ENCODE data around the gene PNKP. TPM values are rescaled to one million over a fixed set of nuclear protein-coding genes. Genes with fewer than 3 reads are reported as not detected.

The PNKP gene
- total RNA-seq, 1 donor from 2014 or later, result 76.4 TPM

DNA sequence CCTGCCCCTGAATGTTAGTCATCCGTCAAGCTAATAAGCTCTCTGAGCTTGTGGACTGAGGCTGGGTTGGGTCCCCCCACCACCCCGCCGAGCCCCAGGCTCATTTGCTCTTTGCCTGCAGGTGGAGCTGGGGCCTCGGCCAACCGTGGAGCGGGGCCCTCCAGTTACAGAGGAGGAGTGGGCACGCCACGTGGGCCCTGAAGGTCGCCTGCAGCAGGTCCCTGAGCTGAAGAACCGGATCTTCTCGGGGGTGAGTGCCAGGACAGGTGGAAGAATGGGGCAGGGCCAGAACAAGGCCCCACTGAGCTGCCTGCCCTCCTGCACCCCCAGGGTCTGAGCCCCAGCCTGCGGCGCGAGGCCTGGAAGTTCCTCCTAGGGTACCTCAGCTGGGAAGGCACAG, 15.3 kb upstream of the PNKP start:
- Mint-ChIP-seq H3K27me3 (ENCODE audit: unreplicated experiment) (no peaks in the 10 kb centered on the region), H3K4me3 (ENCODE audit: unreplicated experiment) (no peak overlapping the region), H3K4me1 (ENCODE audit: unreplicated experiment) (peaks cover 13% of the 10 kb centered on the region), H3K9me3 (ENCODE audit: unreplicated experiment) (no peaks in the 10 kb centered on the region), H3K36me3 (ENCODE audit: unreplicated experiment) (peaks cover 46% of the 10 kb centered on the region), H3K27ac (ENCODE audit: unreplicated experiment) (no peak overlapping the region)
- no peak for DNase-seq (ENCODE audit: extremely low spot score, unreplicated experiment)
- TF ChIP-seq CTCF (IDR thresholded peaks at IDR 0.05), result no peak

GRCh38 chr19:49881672-49882394, 14.5 kb upstream of the PNKP start:
- H3K36me3 Mint-ChIP-seq (ENCODE audit: unreplicated experiment), result peaks cover 46% of the 10 kb centered on the region

DNA sequence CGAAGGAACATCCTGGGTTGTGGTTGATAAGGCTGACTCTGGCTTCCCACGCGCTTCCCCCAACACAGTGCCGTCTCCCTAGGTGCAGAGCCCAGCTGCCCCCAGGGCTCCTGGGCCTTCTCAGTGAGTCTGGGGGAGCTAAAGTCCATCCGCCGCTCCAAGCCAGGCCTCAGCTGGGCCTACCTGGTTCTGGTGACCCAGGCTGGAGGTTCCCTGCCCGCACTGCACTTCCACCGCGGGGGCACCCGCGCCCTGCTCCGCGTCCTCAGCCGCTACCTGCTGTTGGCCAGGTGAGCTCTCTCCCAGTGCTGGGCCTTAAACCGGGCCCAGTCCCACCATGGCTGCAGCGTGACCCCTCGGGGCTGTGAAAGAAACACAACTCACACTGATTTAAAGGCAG, 13.8 kb upstream of the PNKP start:
- Mint-ChIP-seq H3K4me1 (ENCODE audit: unreplicated experiment) (peaks cover 13% of the 10 kb centered on the region), H3K4me3 (ENCODE audit: unreplicated experiment) (no peak overlapping the region), H3K27me3 (ENCODE audit: unreplicated experiment) (no peaks in the 10 kb centered on the region), H3K9me3 (ENCODE audit: unreplicated experiment) (no peaks in the 10 kb centered on the region), H3K27ac (ENCODE audit: unreplicated experiment) (no peak overlapping the region), H3K36me3 (ENCODE audit: unreplicated experiment) (peaks cover 46% of the 10 kb centered on the region)
- no peak for DNase-seq (ENCODE audit: extremely low spot score, unreplicated experiment)
- TF ChIP-seq CTCF (IDR thresholded peaks at IDR 0.05), result no peak

More at GRCh38 chr19:49881672-49882394, 14.5 kb upstream of the PNKP start:
- no peak for DNase-seq (ENCODE audit: extremely low spot score, unreplicated experiment)
- Mint-ChIP-seq H3K9me3 (ENCODE audit: unreplicated experiment) (no peaks in the 10 kb centered on the region), H3K27ac (ENCODE audit: unreplicated experiment) (no peak overlapping the region), H3K4me3 (ENCODE audit: unreplicated experiment) (no peak overlapping the region), H3K27me3 (ENCODE audit: unreplicated experiment) (no peaks in the 10 kb centered on the region), H3K4me1 (ENCODE audit: unreplicated experiment) (peaks cover 13% of the 10 kb centered on the region)
- TF ChIP-seq CTCF (IDR thresholded peaks at IDR 0.05), result no peak

DNA sequence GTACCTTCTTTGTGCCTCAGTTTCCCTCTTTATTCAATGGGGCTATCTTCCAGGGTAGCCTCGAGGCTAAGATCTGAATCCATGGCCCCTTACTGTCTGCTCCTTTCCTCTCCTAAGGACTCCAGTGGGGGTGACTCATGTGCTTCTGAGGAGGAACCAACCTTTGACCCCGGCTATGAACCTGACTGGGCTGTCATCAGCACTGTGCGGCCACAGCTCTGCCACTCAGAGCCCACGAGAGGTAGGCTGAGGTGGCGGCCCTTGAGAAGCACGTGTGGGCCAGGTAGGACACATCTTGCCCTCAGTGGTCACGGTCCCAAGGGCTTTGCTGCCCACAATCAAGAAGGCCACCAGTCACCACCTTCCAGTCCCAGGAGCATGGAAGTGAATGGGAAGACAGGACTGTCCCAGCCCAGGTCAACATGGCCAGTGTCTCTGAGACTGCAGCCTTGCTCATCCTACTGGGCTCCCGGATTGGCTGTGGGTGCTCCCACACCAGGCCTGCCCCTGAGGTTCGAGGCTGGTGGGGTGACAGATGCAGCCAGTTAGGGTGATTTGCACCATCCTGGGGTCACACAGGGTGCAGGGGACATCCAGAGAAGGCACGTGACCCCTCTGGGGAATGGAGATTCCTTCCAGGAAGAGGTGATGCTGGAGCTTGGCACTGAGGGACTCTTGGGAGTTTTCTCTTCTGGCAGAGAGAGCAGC, 12.9 kb upstream of the PNKP start:
- no peaks in the 10 kb centered on the region for H3K9me3 Mint-ChIP-seq (ENCODE audit: unreplicated experiment)
- H3K27me3 Mint-ChIP-seq (ENCODE audit: unreplicated experiment), result no peaks in the 10 kb centered on the region
- H3K4me1 Mint-ChIP-seq (ENCODE audit: unreplicated experiment), result peaks cover 19% of the 10 kb centered on the region
- no peak for TF ChIP-seq CTCF (IDR thresholded peaks at IDR 0.05)
- peaks cover 46% of the 10 kb centered on the region for H3K36me3 Mint-ChIP-seq (ENCODE audit: unreplicated experiment)
- no peak overlapping the region for H3K27ac Mint-ChIP-seq (ENCODE audit: unreplicated experiment)
- DNase-seq (ENCODE audit: extremely low spot score, unreplicated experiment), result no peak
- H3K4me3 Mint-ChIP-seq (ENCODE audit: unreplicated experiment), result no peak overlapping the region

DNA sequence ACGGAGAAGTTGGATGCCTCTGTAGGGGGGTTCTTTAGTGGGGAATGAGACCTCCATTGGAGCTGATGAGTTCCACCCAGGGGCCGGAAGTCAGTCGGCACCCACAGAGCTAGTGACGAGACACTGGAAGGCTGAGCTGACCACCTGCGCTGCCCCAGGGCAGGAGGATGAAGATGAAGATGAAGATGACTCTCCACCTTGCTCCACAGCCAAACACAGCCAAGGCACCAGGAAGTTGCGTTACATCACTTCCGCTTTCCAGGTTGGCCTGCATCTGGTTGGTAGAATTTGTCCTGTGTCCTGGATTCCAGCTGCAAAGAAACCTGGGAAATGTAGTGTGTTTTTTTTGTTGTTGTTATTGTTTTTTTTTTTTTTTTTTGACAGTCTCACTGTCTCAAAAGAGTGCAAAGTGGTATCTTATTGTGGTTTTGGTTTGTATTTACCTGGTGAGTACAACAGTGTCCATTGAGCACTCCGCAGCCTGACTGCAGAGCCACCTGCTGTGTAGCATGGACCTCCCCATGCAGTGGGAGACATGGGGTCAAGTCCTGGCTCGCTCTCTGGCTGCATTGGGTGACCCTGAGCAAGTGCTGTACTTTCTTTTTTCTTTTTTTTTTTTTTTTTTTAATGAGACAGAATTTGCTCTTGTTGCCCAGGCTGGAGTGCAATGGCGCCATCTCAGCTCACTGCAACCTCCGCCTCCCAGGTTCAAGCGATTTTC, 12.0 kb upstream of the PNKP start:
- Mint-ChIP-seq H3K4me3 (ENCODE audit: unreplicated experiment) (no peak overlapping the region), H3K36me3 (ENCODE audit: unreplicated experiment) (peaks cover 40% of the 10 kb centered on the region), H3K4me1 (ENCODE audit: unreplicated experiment) (peaks cover 23% of the 10 kb centered on the region), H3K27ac (ENCODE audit: unreplicated experiment) (no peak overlapping the region), H3K27me3 (ENCODE audit: unreplicated experiment) (no peaks in the 10 kb centered on the region), H3K9me3 (ENCODE audit: unreplicated experiment) (no peaks in the 10 kb centered on the region)
- no peak for DNase-seq (ENCODE audit: extremely low spot score, unreplicated experiment)
- no peak for TF ChIP-seq CTCF (IDR thresholded peaks at IDR 0.05)
